H9 (cell line): Measurements from ENCODE around the gene TREM2. TPM values are rescaled to one million over a fixed set of nuclear protein-coding genes. Genes with fewer than 3 reads are reported as not detected.

Source experiments
- DNase-seq: peaks from one replicate; pipeline ENCODE4 v3.0.0-alpha.2; 2017
- H2AFZ ChIP-seq: one replicate; pipeline ENCODE4 v1.6.1; 2013; ENCODE audit warnings: mild to moderate bottlenecking, low read length, control low read depth, moderate library complexity
- H2AK5ac ChIP-seq: 2 replicates; pipeline ENCODE4 v1.6.1; 2013; ENCODE audit warnings: low read length, control low read depth, mixed read lengths; ENCODE audit not compliant: insufficient read length
- H2BK120ac ChIP-seq: one replicate; pipeline ENCODE4 v1.6.1; 2013; ENCODE audit warnings: low read depth, mild to moderate bottlenecking, low read length, control low read depth, inconsistent platforms; ENCODE audit not compliant: poor library complexity, severe bottlenecking
- H2BK12ac ChIP-seq: 2 replicates; pipeline ENCODE4 v1.6.1; 2013; ENCODE audit warnings: low read length, control low read depth, mixed read lengths, low read depth; ENCODE audit not compliant: insufficient read length
- H2BK15ac ChIP-seq: 2 replicates; pipeline ENCODE4 v1.6.1; 2013; ENCODE audit warnings: low read depth, low read length, control low read depth
- H2BK20ac ChIP-seq: one replicate; pipeline ENCODE4 v1.6.1; 2013; ENCODE audit warnings: low read depth, mild to moderate bottlenecking, low read length, control low read depth, inconsistent platforms; ENCODE audit not compliant: poor library complexity, severe bottlenecking
- H2BK5ac ChIP-seq: 2 replicates; pipeline ENCODE4 v1.6.1; 2013; ENCODE audit warnings: low read length, control low read depth, mixed read lengths; ENCODE audit not compliant: insufficient read length
- H3K14ac ChIP-seq: 2 replicates; pipeline ENCODE4 v1.6.1; 2013; ENCODE audit warnings: low read length, control low read depth; ENCODE audit not compliant: insufficient read depth
- H3K18ac ChIP-seq: 2 replicates; pipeline ENCODE4 v1.6.1; 2013; ENCODE audit warnings: low read depth, mild to moderate bottlenecking, mixed read lengths, low read length, control low read depth; ENCODE audit not compliant: insufficient read length
- H3K23ac ChIP-seq: 2 replicates; pipeline ENCODE4 v1.6.1; 2013; ENCODE audit warnings: low read length, control low read depth, mixed read lengths, low read depth; ENCODE audit not compliant: insufficient read length
- H3K23me2 ChIP-seq: 2 replicates; pipeline ENCODE4 v1.6.1; 2013; ENCODE audit warnings: low read depth, mild to moderate bottlenecking, mixed read lengths, low read length, control low read depth; ENCODE audit not compliant: insufficient read length, poor library complexity, severe bottlenecking
- H3K27ac ChIP-seq: 2 replicates; pipeline ENCODE4 v1.5.1; 2013; ENCODE audit warnings: low read length, control low read depth, mixed read lengths, low read depth; ENCODE audit not compliant: insufficient read length
- H3K27me3 ChIP-seq: 2 replicates; pipeline ENCODE4 v1.6.1; 2013; ENCODE audit warnings: low read length, control low read depth, inconsistent platforms; ENCODE audit not compliant: insufficient read depth
- H3K4ac ChIP-seq: 2 replicates; pipeline ENCODE4 v1.6.1; 2013; ENCODE audit warnings: low read depth, mild to moderate bottlenecking, control low read depth, inconsistent platforms, low read length, moderate library complexity
- H3K4me1 ChIP-seq: 2 replicates; pipeline ENCODE4 v1.6.1; 2013; ENCODE audit warnings: low read length, control low read depth, inconsistent platforms; ENCODE audit not compliant: insufficient read depth
- H3K4me2 ChIP-seq: 2 replicates; pipeline ENCODE4 v1.6.1; 2013; ENCODE audit warnings: low read length, control low read depth, mixed read lengths; ENCODE audit not compliant: insufficient read length, insufficient read depth
- H3K56ac ChIP-seq: 2 replicates; pipeline ENCODE4 v1.6.1; 2013; ENCODE audit warnings: low read depth, mild to moderate bottlenecking, mixed read lengths, low read length, control low read depth; ENCODE audit not compliant: insufficient read length
- H3K79me1 ChIP-seq: 2 replicates; pipeline ENCODE4 v1.6.1; 2013; ENCODE audit warnings: low read depth, mild to moderate bottlenecking, moderate library complexity, low read length, control low read depth, inconsistent platforms; ENCODE audit not compliant: insufficient read depth, poor library complexity, severe bottlenecking
- H3K79me2 ChIP-seq: 2 replicates; pipeline ENCODE4 v1.6.1; 2013; ENCODE audit warnings: low read length, control low read depth, inconsistent platforms; ENCODE audit not compliant: insufficient read depth
- H3K9ac ChIP-seq: 2 replicates; pipeline ENCODE4 v1.6.1; 2013; ENCODE audit warnings: low read length, control low read depth, mixed read lengths; ENCODE audit not compliant: insufficient read length; ENCODE audit errors: extremely low read depth
- H3K9me3 ChIP-seq: one replicate; pipeline ENCODE4 v1.6.1; 2013; ENCODE audit warnings: low read depth, low read length, inconsistent platforms; ENCODE audit not compliant: control insufficient read depth
- H3T11ph ChIP-seq: one replicate; pipeline ENCODE4 v1.6.1; 2013; ENCODE audit warnings: mild to moderate bottlenecking, low read length, control low read depth, inconsistent platforms
- H4K20me1 ChIP-seq: one replicate; pipeline ENCODE4 v1.6.1; 2013; ENCODE audit not compliant: control insufficient read depth, insufficient read length, insufficient read depth
- H4K5ac ChIP-seq: 2 replicates; pipeline ENCODE4 v1.6.1; 2013; ENCODE audit warnings: low read depth, mild to moderate bottlenecking, mixed read lengths, low read length, control low read depth; ENCODE audit not compliant: insufficient read length
- H4K8ac ChIP-seq: replicated peaks from 2 replicates; pipeline ENCODE4 v1.6.1; 2013; ENCODE audit warnings: low read length, control low read depth, mixed read lengths, low read depth; ENCODE audit not compliant: insufficient read length
- H4K91ac ChIP-seq: 2 replicates; pipeline ENCODE4 v1.6.1; 2013; ENCODE audit warnings: low read depth, mild to moderate bottlenecking, moderate library complexity, mixed read lengths, low read length, control low read depth; ENCODE audit not compliant: insufficient read length
- H3K27ac Mint-ChIP-seq, 3 experiments: 2 replicates in 2 of 3; 3 replicates in 1 of 3; pipeline ENCODE4 v1.8.0; 2020 to 2021; ENCODE audit warnings: mixed read lengths in 3 of 3, mild to moderate bottlenecking in 1 of 3, moderate library complexity in 1 of 3
- H3K27me3 Mint-ChIP-seq: 2 replicates; pipeline ENCODE4 v1.8.0; 2021; ENCODE audit warnings: low read depth, mild to moderate bottlenecking, moderate library complexity, mixed read lengths
- H3K36me3 Mint-ChIP-seq, 3 experiments: 2 replicates in 2 of 3; 3 replicates in 1 of 3; pipeline ENCODE4 v1.8.0; 2020 to 2021; ENCODE audit warnings: low read depth in 3 of 3, mixed read lengths in 3 of 3; ENCODE audit not compliant: insufficient read depth in 1 of 3
- H3K4me1 Mint-ChIP-seq, 2 experiments: 2 replicates each; pipeline ENCODE4 v1.8.0; 2020; ENCODE audit warnings: mixed read lengths in 2 of 2
- H3K4me3 Mint-ChIP-seq, 2 experiments: 2 replicates in 1 of 2; 3 replicates in 1 of 2; pipeline ENCODE4 v1.8.0; 2020 to 2021; ENCODE audit warnings: mild to moderate bottlenecking in 2 of 2, mixed read lengths in 2 of 2, moderate library complexity in 1 of 2
- H3K9me3 Mint-ChIP-seq, 2 experiments: 2 replicates in 1 of 2; 3 replicates in 1 of 2; pipeline ENCODE4 v1.8.0; 2020; ENCODE audit warnings: mild to moderate bottlenecking in 2 of 2, mixed read lengths in 2 of 2, moderate library complexity in 1 of 2
- WGBS: extraction: QIAGEN DNeasy Blood & Tissue Kit; methylation state at CpG from one replicate; pipeline ENCODE4 v1.1.7; 2013; ENCODE audit warnings: missing lambda C conversion rate, low lambda C conversion rate, mixed read lengths; ENCODE audit not compliant: insufficient read length; ENCODE audit errors: extremely low coverage; 5-methylcytosine and 5-hydroxymethylcytosine counted together
- total RNA-seq: library from RNA; stranded (reverse); gene quantifications from 2 replicates; pipeline ENCODE4 v1.2.1, GENCODE V29; 2021
- TF ChIP-seq, protein P1 (sequence below): fragments of 200-600 bp; sonication (generic); conservative IDR thresholded peaks from 3 replicates; pipeline ENCODE4 v1.8.0; 2021; ENCODE audit warnings: antibody characterized with exemption, mild to moderate bottlenecking

The TREM2 gene
- total RNA-seq, 1 experiment from 2014 or later: 0.31 TPM

DNA sequence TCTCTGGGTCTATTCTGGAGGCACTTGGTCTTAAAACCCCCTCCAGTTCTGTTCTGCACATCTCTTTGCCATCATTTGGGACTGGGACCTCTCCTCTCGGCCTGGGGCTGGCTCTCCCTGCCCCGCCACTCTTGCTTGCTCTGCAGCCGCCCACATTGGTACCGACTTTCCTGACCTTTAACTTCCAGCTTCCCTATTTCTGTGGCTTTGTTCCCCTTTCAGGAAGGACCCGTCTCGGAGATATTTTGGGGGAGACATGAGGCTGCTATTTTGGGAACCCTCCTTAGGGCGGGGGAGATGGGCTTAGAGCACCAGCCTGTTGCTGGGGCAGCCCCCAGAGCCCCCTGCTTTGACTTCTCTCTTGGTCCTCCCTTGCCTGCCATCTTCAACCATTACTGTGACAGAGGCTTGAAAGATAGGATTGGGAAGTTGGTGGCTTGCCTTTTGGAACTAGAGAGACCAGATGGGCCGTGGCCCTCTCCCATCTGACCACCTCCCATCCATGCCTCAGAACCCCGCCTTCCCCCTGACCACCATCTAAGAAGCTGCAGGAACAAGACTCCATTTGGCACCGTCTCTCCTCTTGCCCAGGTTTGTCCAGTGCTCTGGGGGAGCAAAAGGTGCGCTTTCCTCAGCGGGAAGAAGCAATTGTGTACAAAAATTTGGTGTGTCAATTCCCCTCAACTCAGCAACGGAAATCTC lies 914 bp downstream of the TREM2 start:
- Histone ChIP-seq H3T11ph (no peak overlapping the region), H2BK20ac (no peak overlapping the region), H3K14ac (no peak overlapping the region), H3K18ac (no peak overlapping the region), H2BK12ac (no peak overlapping the region), H3K4ac (no peak overlapping the region), H4K91ac (no peak overlapping the region), H4K5ac (no peak overlapping the region), H4K20me1 (no peaks in the 10 kb centered on the region), H2AK5ac (no peak overlapping the region), H2AFZ (no peak overlapping the region), H3K23ac (no peak overlapping the region), H3K79me1 (no peaks in the 10 kb centered on the region), H3K9me3 (no peaks in the 10 kb centered on the region), H3K9ac (no peak overlapping the region), H3K27me3 (no peaks in the 10 kb centered on the region; the same call in 1 of the 2 replicates), H3K23me2 (no peaks in the 10 kb centered on the region), H3K4me1 (no peaks in the 10 kb centered on the region), H2BK120ac (no peak overlapping the region), H3K56ac (no peak overlapping the region), H3K79me2 (no peaks in the 10 kb centered on the region), H2BK5ac (no peak overlapping the region), H2BK15ac (no peak overlapping the region), H4K8ac (no peak overlapping the region), H3K27ac (no peak overlapping the region), H3K4me2 (no peak overlapping the region)
- H3K27ac Mint-ChIP-seq: no peak overlapping the region
- H3K4me3 Mint-ChIP-seq: no peak overlapping the region
- no peaks in the 10 kb centered on the region for H3K36me3 Mint-ChIP-seq
- peaks cover 3% of the 10 kb centered on the region for H3K27me3 Mint-ChIP-seq
- TF ChIP-seq, protein P1, sequence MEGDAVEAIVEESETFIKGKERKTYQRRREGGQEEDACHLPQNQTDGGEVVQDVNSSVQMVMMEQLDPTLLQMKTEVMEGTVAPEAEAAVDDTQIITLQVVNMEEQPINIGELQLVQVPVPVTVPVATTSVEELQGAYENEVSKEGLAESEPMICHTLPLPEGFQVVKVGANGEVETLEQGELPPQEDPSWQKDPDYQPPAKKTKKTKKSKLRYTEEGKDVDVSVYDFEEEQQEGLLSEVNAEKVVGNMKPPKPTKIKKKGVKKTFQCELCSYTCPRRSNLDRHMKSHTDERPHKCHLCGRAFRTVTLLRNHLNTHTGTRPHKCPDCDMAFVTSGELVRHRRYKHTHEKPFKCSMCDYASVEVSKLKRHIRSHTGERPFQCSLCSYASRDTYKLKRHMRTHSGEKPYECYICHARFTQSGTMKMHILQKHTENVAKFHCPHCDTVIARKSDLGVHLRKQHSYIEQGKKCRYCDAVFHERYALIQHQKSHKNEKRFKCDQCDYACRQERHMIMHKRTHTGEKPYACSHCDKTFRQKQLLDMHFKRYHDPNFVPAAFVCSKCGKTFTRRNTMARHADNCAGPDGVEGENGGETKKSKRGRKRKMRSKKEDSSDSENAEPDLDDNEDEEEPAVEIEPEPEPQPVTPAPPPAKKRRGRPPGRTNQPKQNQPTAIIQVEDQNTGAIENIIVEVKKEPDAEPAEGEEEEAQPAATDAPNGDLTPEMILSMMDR: no peak
- no peak for DNase-seq
- H3K4me1 Mint-ChIP-seq: peaks cover 2 to 7% of the 10 kb centered on the region in 2 experiments; a peak in 2 of 4 replicates
- WGBS: no CpG with 5 or more reads among the region's 13 CpGs
- H3K9me3 Mint-ChIP-seq: no peaks in the 10 kb centered on the region; a peak in 1 of 5 replicates
